ENCODE results near the gene TMEFF1.

DNA sequence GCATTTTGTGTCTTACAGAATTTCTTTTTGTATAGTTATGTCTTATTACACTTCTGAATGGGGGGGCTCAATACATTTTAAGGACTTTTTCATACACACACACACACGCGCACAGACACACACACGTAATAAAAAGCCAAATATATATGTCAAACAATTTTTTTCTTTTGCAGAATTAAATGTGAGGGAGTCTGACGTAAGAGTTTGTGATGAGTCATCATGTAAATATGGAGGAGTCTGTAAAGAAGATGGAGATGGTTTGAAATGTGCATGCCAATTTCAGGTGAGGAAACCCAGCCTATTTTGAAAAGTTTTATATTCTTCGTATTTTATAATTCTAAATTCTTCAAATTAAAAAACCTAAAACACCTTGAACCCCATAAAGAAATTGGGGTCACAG, 25.6 kb downstream of the TMEFF1 start:
- TF ChIP-seq, protein P1, sequence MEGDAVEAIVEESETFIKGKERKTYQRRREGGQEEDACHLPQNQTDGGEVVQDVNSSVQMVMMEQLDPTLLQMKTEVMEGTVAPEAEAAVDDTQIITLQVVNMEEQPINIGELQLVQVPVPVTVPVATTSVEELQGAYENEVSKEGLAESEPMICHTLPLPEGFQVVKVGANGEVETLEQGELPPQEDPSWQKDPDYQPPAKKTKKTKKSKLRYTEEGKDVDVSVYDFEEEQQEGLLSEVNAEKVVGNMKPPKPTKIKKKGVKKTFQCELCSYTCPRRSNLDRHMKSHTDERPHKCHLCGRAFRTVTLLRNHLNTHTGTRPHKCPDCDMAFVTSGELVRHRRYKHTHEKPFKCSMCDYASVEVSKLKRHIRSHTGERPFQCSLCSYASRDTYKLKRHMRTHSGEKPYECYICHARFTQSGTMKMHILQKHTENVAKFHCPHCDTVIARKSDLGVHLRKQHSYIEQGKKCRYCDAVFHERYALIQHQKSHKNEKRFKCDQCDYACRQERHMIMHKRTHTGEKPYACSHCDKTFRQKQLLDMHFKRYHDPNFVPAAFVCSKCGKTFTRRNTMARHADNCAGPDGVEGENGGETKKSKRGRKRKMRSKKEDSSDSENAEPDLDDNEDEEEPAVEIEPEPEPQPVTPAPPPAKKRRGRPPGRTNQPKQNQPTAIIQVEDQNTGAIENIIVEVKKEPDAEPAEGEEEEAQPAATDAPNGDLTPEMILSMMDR (IDR thresholded peaks at IDR 0.05; ENCODE audit: control extremely low read depth in 1 of 3, insufficient read depth in 1 of 3, low read depth in 1 of 3, low read length in 3 of 3) = no peak
- TF ChIP-seq EZH2 (IDR thresholded peaks at IDR 0.05; ENCODE audit: low read depth, low read length, severe bottlenecking) = no peak
- TF ChIP-seq SIX5 (IDR thresholded peaks at IDR 0.05; ENCODE audit: low read depth, low read length) = no peak
- TF ChIP-seq JUN (IDR thresholded peaks at IDR 0.05; ENCODE audit: low read depth, low read length) = no peak
- no peak for TF ChIP-seq NRF1 (IDR thresholded peaks at IDR 0.05; ENCODE audit: low read depth, low read length)
- TF ChIP-seq POLR2AphosphoS5 (IDR thresholded peaks at IDR 0.05; ENCODE audit: low read depth, low read length) = no peak
- TF ChIP-seq EP300 (IDR thresholded peaks at IDR 0.05; ENCODE audit: borderline replicate concordance in 1 of 2, low read depth in 2 of 2, low read length in 2 of 2) = no peak
- no peak for TF ChIP-seq CREB1 (IDR thresholded peaks at IDR 0.05)
- TF ChIP-seq MAFK (IDR thresholded peaks at IDR 0.05; ENCODE audit: low read depth, low read length) = peak; percentile 39; the same call in 1 of the 2 replicates
- TF ChIP-seq TBP (IDR thresholded peaks at IDR 0.05; ENCODE audit: low read depth, low read length) = no peak
- TF ChIP-seq ZNF274 (IDR thresholded peaks at IDR 0.05; ENCODE audit: borderline replicate concordance, extremely low read depth, low read length) = no peak
- no peak; the same call in 1 of the 2 replicates for TF ChIP-seq JUND (IDR thresholded peaks at IDR 0.05; ENCODE audit: low read length)
- TF ChIP-seq CEBPB (IDR thresholded peaks at IDR 0.05; ENCODE audit: low read depth, low read length) = no peak
- TF ChIP-seq, protein P2, sequence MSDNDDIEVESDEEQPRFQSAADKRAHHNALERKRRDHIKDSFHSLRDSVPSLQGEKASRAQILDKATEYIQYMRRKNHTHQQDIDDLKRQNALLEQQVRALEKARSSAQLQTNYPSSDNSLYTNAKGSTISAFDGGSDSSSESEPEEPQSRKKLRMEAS (IDR thresholded peaks at IDR 0.05) = no peak
